Measurements from ENCODE around the gene KIF26B.

DNA sequence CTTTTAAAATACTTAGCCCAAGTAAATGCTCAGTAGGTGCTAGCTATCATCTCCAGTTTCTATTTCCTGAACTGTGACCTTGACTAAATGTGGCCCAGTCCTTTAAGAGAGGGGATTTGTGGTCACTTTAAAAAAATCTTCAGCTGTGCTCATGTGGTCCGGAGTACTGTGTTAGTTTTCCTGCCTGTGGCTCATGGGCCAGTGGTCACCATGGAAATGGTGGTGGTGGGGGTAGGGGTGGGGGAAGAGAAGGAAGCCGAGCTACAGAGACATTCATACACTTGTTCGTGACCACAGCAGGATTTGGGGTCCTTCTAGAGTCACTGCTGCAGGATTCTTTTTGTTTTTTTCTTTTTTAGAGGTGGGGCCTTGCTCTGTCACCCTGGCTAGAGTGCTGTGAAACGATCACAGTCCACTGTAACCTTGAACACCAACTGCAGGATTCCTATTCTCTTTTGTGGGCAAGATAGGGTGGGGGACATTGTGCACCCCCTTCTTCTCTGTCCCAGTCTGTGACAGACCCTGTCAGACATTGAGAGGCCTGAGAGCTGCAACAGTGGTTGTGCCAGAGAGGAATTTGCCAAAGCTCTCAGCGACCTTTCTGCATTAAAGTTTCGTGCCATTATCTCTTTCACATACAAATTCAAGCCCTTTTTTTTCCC, 25.8 kb downstream of the KIF26B start:
- no peak for TF ChIP-seq EZH2 (IDR thresholded peaks at IDR 0.05; ENCODE audit: insufficient read depth, poor library complexity, severe bottlenecking)
- no peak for TF ChIP-seq EZH2phosphoT487 (IDR thresholded peaks at IDR 0.05; ENCODE audit: insufficient read depth, low read depth)

Data from GM23248 (cell line).